ENCODE results near the gene ATG9B.
A peak's percentile ranks its signal among the peaks of the same experiment; 100 is the strongest.

Gene ATG9B

DNA sequence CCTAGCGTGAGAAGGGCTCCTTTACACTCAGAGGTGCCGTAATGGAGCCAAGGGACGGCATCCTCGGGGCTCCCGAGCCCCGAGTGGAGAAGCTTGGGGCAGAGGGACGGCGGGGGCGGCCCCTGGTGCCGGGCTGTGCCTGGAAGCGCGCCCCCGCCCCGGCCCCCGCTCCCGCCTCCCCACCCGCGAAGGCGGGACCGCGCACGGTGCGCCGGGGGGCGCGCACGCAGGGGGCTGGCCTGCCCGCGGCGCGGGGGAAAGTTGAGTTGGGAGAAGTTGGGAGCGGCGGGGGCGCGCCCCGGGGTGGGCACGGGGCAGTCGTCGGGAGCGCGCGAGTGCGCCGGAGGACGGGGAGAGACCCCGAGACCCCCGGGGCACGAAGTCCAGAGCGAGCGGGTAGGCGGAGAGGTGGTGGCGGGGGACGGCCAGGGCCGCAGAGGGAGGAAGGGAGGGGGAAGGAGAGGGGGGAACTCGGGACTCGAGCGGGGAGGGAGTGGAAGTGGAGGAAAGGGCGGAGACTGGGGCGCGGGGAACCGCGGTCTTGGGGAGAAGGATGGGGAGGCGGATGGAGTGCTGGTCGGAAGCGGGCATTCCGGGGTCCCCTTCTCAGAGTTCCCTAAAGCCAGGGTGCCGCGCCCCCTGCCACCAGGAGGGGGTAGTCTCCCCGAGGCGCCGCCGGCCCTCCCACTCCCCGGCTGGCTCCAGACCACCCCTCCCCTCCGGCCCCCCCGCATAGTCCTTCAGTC, 35.2 kb upstream of the ATG9B start, which contains the start of gene SLC4A2:
SLC4A2 (plus strand) TSS at position 223 of the 746 bp plus-strand sequence. CDS start 2,399 bp downstream, outside the sequence.
- POLR2A ChIA-PET: interaction anchor here (0.6 to 1.3 kb wide), 2 partner anchors 51 to 1274 kb away, joined by 3 read pairs; no protein-coding TSS in a partner anchor
- Histone ChIP-seq H3K9me3 (ENCODE audit: control extremely low read depth in 1 of 5, control insufficient read depth in 4 of 5, insufficient read depth in 2 of 5, low read depth in 1 of 5, low read length in 4 of 5) (no peaks in the 10 kb centered on the region), H3K27ac (ENCODE audit: insufficient read depth in 1 of 2, low read depth in 1 of 2, low read length in 2 of 2, poor library complexity in 1 of 2, severe bottlenecking in 2 of 2) (peak within 1 kb of the TSS; percentile 50 to 90), H3K4me3 (ENCODE audit: control insufficient read depth in 1 of 7, extremely low read depth in 1 of 7, insufficient read depth in 4 of 7, low read depth in 2 of 7, low read length in 6 of 7) (peak within 1 kb of the TSS; percentile 57 to 98 (median 82)), H3K4me1 (ENCODE audit: control extremely low read depth in 1 of 4, control insufficient read depth in 4 of 4, insufficient read depth in 4 of 4, low read length in 3 of 4) (peaks cover 5 to 44% (median 37%) of the 10 kb centered on the region in 4 experiments), H3K36me3 (ENCODE audit: control insufficient read depth in 4 of 4, insufficient read depth in 4 of 4, low read length in 3 of 4) (peaks cover 0 to 19% (median 10%) of the 10 kb centered on the region in 4 experiments), H3K27me3 (replicated peaks in 2 of 5; ENCODE audit: control insufficient read depth in 4 of 5, insufficient read depth in 5 of 5, low read length in 4 of 5) (no peaks in the 10 kb centered on the region)
- DNase-seq: peak; percentile 68 to 71 (median 71)
- WGBS (ENCODE audit: insufficient coverage): 0% methylated on average over 57 of the region's 75 CpGs
- CTCF ChIA-PET: interaction anchor here (1.0 to 7.2 kb wide), 6 partner anchors 16 to 52 kb away, joined by 3 to 64 read pairs (median 6); partner anchors contain the start of genes ABCB8 and TMUB1

DNA sequence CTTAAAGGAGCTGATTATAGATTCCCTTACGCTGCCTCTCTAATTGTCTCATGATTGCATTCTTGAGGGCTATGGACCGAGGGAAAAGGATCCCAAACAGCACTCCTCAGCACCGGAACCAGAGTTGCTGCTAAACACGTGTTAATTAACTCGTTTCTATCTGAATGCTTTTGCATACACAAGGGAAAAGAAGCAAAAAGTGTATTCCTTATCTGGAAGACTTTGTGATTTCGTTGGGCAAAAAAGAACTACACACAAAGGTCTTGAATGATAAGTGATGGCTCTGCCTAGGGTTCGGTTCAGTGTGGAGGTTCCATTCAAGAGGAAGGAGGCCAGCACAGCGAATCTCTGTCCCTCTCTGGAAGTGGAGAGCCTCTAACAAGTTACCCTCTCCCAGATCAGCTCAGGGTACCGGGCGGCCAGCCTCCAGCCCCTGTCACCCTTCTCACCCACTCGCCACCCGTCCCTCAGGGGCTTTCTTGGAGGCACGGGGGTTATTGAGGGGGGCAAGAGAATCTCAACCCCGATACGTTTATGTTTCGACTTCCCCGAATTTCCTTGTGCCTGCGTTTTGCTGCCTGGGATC, 34.6 kb upstream of the ATG9B start:
- ChIA-PET POLR2A (interaction anchor here (0.6 to 1.1 kb wide), 2 partner anchors 19 to 1275 kb away, joined by 3 to 4 read pairs; no protein-coding TSS in a partner anchor), CTCF (interaction anchor here (1.0 to 7.2 kb wide), 3 partner anchors 17 to 53 kb away, joined by 5 to 64 read pairs (median 5); partner anchors contain the start of gene ABCB8)
- Histone ChIP-seq H3K4me1 (ENCODE audit: control extremely low read depth in 1 of 4, control insufficient read depth in 4 of 4, insufficient read depth in 4 of 4, low read length in 3 of 4) (peaks cover 5 to 44% (median 37%) of the 10 kb centered on the region in 4 experiments), H3K4me3 (ENCODE audit: control insufficient read depth in 1 of 7, extremely low read depth in 1 of 7, insufficient read depth in 4 of 7, low read depth in 2 of 7, low read length in 6 of 7) (peak overlapping the region; percentile 57 to 98 (median 82)), H3K9me3 (ENCODE audit: control extremely low read depth in 1 of 5, control insufficient read depth in 4 of 5, insufficient read depth in 2 of 5, low read depth in 1 of 5, low read length in 4 of 5) (no peaks in the 10 kb centered on the region), H3K36me3 (ENCODE audit: control insufficient read depth in 4 of 4, insufficient read depth in 4 of 4, low read length in 3 of 4) (peaks cover 0 to 14% (median 10%) of the 10 kb centered on the region in 4 experiments), H3K27me3 (replicated peaks in 2 of 5; ENCODE audit: control insufficient read depth in 4 of 5, insufficient read depth in 5 of 5, low read length in 4 of 5) (no peaks in the 10 kb centered on the region), H3K27ac (ENCODE audit: insufficient read depth in 1 of 2, low read depth in 1 of 2, low read length in 2 of 2, poor library complexity in 1 of 2, severe bottlenecking in 2 of 2) (peak overlapping the region in 1 of 2 experiments; percentile 90)
- 0% methylated on average over 10 of the region's 18 CpGs for WGBS (ENCODE audit: insufficient coverage)
- DNase-seq: no peak

DNA sequence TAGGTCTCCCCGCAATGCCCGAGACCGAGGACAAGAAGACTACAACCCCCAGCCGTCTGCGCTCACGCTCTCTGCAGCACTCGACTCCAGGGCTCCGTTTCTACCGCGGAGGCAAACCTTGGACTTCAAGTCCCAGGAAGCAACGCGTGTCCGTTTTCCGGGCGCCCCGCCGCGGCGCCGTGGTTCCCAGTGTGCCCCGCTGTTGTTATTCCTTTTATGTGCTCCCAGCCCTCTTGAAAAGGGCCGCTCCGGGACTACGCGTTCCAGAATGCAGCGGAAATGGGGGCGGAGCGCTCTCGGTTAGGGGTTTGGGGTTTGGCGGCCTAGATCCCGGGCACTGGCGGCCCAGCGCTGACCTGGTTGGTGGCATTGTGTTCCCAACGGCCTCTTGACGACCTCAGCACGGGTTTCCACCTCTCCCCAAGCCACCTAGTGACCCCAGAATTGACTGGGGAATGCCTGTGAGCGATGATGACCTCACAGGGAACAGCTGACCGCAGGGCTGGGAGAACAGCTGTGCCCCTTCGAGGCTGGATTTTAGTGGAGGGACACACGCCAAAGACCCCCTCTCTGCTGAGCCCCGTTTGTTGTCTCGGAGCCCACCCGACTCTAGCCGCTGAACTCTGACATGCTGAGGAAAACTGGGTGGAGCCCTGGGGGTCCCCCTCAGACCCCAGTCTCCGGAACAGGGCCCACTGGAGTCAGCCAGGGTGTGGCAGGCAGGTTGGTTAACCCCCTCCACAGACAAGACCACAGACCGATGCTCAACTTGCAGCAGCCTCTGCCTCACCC, 33.9 kb upstream of the ATG9B start:
- DNase-seq: peak; percentile 99 to 100 (median 99)
- Histone ChIP-seq H3K9me3 (ENCODE audit: control extremely low read depth in 1 of 5, control insufficient read depth in 4 of 5, insufficient read depth in 2 of 5, low read depth in 1 of 5, low read length in 4 of 5) (no peaks in the 10 kb centered on the region), H3K27me3 (replicated peaks in 2 of 5; ENCODE audit: control insufficient read depth in 4 of 5, insufficient read depth in 5 of 5, low read length in 4 of 5) (no peaks in the 10 kb centered on the region), H3K4me1 (ENCODE audit: control extremely low read depth in 1 of 4, control insufficient read depth in 4 of 4, insufficient read depth in 4 of 4, low read length in 3 of 4) (peaks cover 5 to 47% (median 40%) of the 10 kb centered on the region in 4 experiments), H3K4me3 (ENCODE audit: control insufficient read depth in 1 of 7, extremely low read depth in 1 of 7, insufficient read depth in 4 of 7, low read depth in 2 of 7, low read length in 6 of 7) (peak overlapping the region; percentile 68 to 98 (median 82)), H3K36me3 (ENCODE audit: control insufficient read depth in 4 of 4, insufficient read depth in 4 of 4, low read length in 3 of 4) (peaks cover 0 to 10% (median 6%) of the 10 kb centered on the region in 4 experiments), H3K27ac (ENCODE audit: insufficient read depth in 1 of 2, low read depth in 1 of 2, low read length in 2 of 2, poor library complexity in 1 of 2, severe bottlenecking in 2 of 2) (peak overlapping the region; percentile 50 to 90)
- ChIA-PET CTCF (interaction anchor here (1.0 to 7.2 kb wide), 3 partner anchors 17 to 54 kb away, joined by 5 to 64 read pairs (median 5); partner anchors contain the start of gene ABCB8), POLR2A (interaction anchor here (0.7 to 1.1 kb wide), 2 partner anchors 18 to 30 kb away, joined by 3 to 4 read pairs; partner anchors contain the start of gene ABCB8)
- WGBS (ENCODE audit: insufficient coverage): 2% methylated on average over 41 of the region's 46 CpGs

DNA sequence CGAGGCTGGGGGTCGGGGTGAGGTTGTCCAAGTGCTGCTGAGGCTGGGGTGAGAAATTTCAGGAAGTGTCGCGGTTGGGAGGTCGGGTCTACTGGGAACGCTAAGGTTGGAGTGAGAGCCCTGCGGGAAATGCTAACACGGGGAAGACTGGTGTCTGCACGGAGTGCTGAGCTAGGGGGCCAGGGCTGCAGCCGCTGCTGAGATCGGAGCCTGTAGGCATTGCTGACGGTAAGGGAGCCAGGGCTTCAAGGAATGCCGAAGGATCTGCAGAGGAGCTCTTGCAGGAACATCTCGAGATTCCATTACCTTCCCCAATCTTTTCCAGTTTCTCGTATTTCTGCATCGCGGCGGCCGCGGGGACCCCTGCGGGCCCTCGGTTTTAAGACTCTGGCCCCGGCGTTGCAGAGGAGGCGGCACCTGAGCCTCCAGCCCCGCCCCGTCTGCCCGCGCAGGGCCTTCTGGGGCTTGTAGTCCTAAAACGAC, 33.3 kb upstream of the ATG9B start, which contains the start of gene CDK5:
CDK5 (minus strand) TSS at position 392 of the 483 bp plus-strand sequence; CDS start at position 343, 49 bp downstream.
- H3K4me3 ChIP-seq (ENCODE audit: control insufficient read depth in 1 of 7, extremely low read depth in 1 of 7, insufficient read depth in 4 of 7, low read depth in 2 of 7, low read length in 6 of 7): peak within 1 kb of the TSS; percentile 75 to 98 (median 82)
- ChIA-PET CTCF (interaction anchor here (7.2 kb wide), 1 partner anchor 18 kb away, joined by 64 read pairs; no protein-coding TSS in a partner anchor), POLR2A (interaction anchor here (1.1 kb wide), 1 partner anchor 18 kb away, joined by 4 read pairs; no protein-coding TSS in a partner anchor)
- WGBS (ENCODE audit: insufficient coverage): 0% methylated on average over 28 of the region's 30 CpGs
- peaks cover 0 to 8% (median 5%) of the 10 kb centered on the region in 4 experiments for H3K36me3 ChIP-seq (ENCODE audit: control insufficient read depth in 4 of 4, insufficient read depth in 4 of 4, low read length in 3 of 4)
- no peaks in the 10 kb centered on the region for H3K27me3 ChIP-seq (replicated peaks in 2 of 5; ENCODE audit: control insufficient read depth in 4 of 5, insufficient read depth in 5 of 5, low read length in 4 of 5)
- peak within 1 kb of the TSS; percentile 50 to 90 for H3K27ac ChIP-seq (ENCODE audit: insufficient read depth in 1 of 2, low read depth in 1 of 2, low read length in 2 of 2, poor library complexity in 1 of 2, severe bottlenecking in 2 of 2)
- no peaks in the 10 kb centered on the region for H3K9me3 ChIP-seq (ENCODE audit: control extremely low read depth in 1 of 5, control insufficient read depth in 4 of 5, insufficient read depth in 2 of 5, low read depth in 1 of 5, low read length in 4 of 5)
- H3K4me1 ChIP-seq (ENCODE audit: control extremely low read depth in 1 of 4, control insufficient read depth in 4 of 4, insufficient read depth in 4 of 4, low read length in 3 of 4): peaks cover 5 to 54% (median 45%) of the 10 kb centered on the region in 4 experiments
- no peak for DNase-seq

DNA sequence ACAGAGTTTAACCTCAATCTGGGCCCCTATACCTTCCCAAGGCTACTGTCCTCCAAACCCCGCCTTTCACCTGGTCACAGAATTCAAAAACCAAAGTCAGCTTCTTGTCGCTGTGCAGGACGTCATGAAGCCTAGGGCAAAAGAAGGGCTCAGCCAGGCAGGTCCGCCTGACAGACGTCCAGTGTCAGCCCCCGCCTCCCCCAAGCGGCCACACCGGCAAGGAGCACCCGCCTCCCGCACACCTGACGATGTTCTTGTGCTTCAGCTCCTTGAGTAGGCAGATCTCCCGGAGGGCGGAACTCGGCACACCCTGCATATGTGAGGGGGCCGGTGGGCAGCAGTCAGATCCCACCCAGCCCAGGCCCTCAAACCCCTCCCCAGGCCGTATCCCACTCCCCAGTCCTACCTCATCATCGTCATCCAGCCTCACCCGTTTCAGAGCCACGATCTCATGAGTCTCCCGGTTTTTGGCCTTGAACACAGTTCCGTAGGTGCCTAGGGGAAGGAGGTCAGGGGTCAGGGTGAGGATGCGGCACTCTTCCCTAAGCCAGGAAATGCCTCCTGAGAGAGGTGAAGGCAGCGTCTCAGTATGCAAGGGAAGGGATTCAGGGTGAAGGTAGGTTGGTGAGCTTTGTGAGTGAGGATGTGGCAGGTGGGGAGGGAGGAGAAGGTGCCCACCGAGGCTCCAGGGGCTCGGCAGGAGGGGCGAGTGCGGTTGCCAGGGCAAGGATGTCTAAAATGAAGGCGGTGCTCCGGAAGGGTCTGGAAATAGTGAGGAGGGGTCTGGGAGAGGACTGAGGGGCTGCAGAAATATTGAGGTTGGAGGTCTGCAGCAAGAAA, 32.6 kb upstream of the ATG9B start:
- peak overlapping the region in 1 of 2 experiments; percentile 90 for H3K27ac ChIP-seq (ENCODE audit: insufficient read depth in 1 of 2, low read depth in 1 of 2, low read length in 2 of 2, poor library complexity in 1 of 2, severe bottlenecking in 2 of 2)
- peaks cover 0 to 4% (median 3%) of the 10 kb centered on the region in 4 experiments for H3K36me3 ChIP-seq (ENCODE audit: control insufficient read depth in 4 of 4, insufficient read depth in 4 of 4, low read length in 3 of 4)
- DNase-seq: no peak
- 68% methylated on average over 25 of the region's 29 CpGs for WGBS (ENCODE audit: insufficient coverage)
- ChIA-PET CTCF (no interaction called here), POLR2A (no interaction called here)
- no peaks in the 10 kb centered on the region for H3K9me3 ChIP-seq (ENCODE audit: control extremely low read depth in 1 of 5, control insufficient read depth in 4 of 5, insufficient read depth in 2 of 5, low read depth in 1 of 5, low read length in 4 of 5)
- H3K4me1 ChIP-seq (ENCODE audit: control extremely low read depth in 1 of 4, control insufficient read depth in 4 of 4, insufficient read depth in 4 of 4, low read length in 3 of 4): peaks cover 5 to 60% (median 46%) of the 10 kb centered on the region in 4 experiments
- peaks cover 0 to 2% (median 0%) of the 10 kb centered on the region in 5 experiments for H3K27me3 ChIP-seq (replicated peaks in 2 of 5; ENCODE audit: control insufficient read depth in 4 of 5, insufficient read depth in 5 of 5, low read length in 4 of 5)
- H3K4me3 ChIP-seq (ENCODE audit: control insufficient read depth in 1 of 7, extremely low read depth in 1 of 7, insufficient read depth in 4 of 7, low read depth in 2 of 7, low read length in 6 of 7): peak overlapping the region; percentile 75 to 98 (median 82)
